NB4 (cell line): Measurements from ENCODE around the gene TMEM164.

Source experiments
- DNase-seq: peaks from one replicate; pipeline ENCODE4 v3.0.0; 2010; ENCODE audit warnings: low read depth
- H3K4me3 ChIP-seq: one replicate; pipeline ENCODE4 v1.5.1; 2011; ENCODE audit warnings: mild to moderate bottlenecking, low read depth, low read length, moderate library complexity
- CTCF ChIP-seq: IDR thresholded peaks from one replicate; pipeline ENCODE4 v1.5.1; 2012; ENCODE audit warnings: low read depth, low read length
- MYC ChIP-seq: IDR thresholded peaks from 2 replicates; pipeline ENCODE4 v1.6.1; 2011; ENCODE audit warnings: low read depth, low read length
- POLR2A ChIP-seq: IDR thresholded peaks from 2 replicates; pipeline ENCODE4 v1.6.1; 2011; ENCODE audit warnings: mild to moderate bottlenecking; ENCODE audit not compliant: insufficient read length; ENCODE audit errors: extremely low read depth
- TF ChIP-seq, protein P1 (sequence below): IDR thresholded peaks from 2 replicates; pipeline ENCODE4 v1.6.1; 2011; ENCODE audit warnings: low read depth, low read length

The TMEM164 gene

DNA sequence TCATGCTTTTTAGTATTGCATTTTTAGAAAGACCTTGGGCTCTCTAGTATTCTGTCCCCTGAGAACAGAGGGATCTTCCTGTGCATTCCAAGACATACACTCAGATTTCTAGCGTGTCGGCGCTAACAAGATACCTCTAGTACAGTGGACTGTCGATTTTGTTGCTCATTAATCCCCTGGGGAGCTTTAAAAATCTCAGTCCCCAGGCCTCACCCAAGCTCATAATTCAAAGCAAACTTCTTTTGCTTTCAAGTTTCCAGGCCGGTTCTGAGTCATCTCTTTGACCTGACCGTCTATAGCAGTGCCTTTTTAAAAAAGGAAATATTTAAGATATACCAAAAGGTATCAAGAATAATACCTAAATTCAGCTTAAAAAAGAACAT is 178.0 kb downstream of the TMEM164 start:
- H3K4me3 ChIP-seq: no peak overlapping the region
- no peak for TF ChIP-seq POLR2A
- no peak for TF ChIP-seq CTCF
- TF ChIP-seq MYC: no peak
- TF ChIP-seq, protein P1, sequence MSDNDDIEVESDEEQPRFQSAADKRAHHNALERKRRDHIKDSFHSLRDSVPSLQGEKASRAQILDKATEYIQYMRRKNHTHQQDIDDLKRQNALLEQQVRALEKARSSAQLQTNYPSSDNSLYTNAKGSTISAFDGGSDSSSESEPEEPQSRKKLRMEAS: no peak
- DNase-seq: no peak

DNA sequence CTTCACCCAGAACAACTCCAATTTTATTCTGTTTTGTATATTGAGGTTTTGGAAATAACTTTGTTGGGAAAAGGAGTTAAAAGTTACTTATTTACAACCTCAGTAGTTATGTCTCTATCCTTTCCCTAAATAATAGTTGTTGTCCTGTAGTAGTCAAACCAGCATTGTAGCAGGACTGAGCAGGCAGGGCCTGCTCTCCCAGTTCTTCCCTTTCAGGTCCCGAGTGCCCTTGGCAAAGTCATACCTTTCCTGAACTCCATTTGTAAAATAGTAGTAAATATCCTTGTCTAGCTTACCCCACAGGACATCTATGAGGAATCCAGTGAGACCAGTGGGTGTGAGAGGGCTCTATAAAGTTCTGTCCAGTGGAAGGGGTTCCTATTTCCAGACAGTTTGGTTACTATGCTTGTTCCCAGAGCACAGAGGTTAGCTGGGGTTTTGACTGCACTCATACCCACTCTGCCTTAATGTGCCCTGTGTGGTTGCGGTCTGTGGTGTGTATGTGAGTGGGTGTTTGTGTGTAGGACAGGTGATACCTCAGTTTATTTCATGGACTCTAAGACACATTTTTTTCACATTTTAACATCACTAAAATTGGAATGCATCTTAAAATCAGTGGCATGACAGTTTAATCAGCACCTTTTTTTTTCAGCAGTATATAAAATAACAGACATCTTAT is 178.7 kb downstream of the TMEM164 start:
- no peak overlapping the region for H3K4me3 ChIP-seq
- TF ChIP-seq CTCF (no peak), POLR2A (no peak), MYC (no peak)
- TF ChIP-seq, protein P1: no peak
- DNase-seq: no peak

- TF ChIP-seq, protein P1: no peak
- TF ChIP-seq CTCF (no peak), MYC (no peak), POLR2A (no peak)
- no peak for DNase-seq
- no peak overlapping the region for H3K4me3 ChIP-seq
Measured at GRCh38 chrX:110182362-110182761, 179.4 kb downstream of the TMEM164 start.

- TF ChIP-seq, protein P1: no peak
- TF ChIP-seq MYC (no peak), CTCF (no peak), POLR2A (no peak)
- no peak for DNase-seq
- H3K4me3 ChIP-seq: no peak overlapping the region
Measured at GRCh38 chrX:110182865-110183264, 180.0 kb downstream of the TMEM164 start.

DNA sequence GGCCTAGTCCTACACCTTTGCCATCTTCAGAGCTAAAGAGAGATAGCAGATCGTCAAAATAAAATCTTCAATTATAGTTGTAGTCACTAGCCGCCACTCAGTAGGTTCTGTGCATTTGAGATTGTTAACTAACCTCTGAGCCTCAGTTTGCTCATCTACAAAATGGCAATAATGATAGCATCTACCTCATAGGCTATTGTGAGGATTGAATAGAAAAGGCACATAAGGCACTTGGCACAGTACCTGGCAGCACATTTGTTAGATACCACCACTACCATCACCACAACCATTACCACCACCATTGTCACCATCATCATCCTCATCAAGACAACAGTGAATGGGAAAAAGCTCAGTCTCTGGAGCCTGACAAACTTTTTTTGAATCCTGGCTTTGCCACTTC is 180.4 kb downstream of the TMEM164 start:
- no peak for DNase-seq
- H3K4me3 ChIP-seq: no peak overlapping the region
- TF ChIP-seq MYC (no peak), CTCF (no peak), POLR2A (no peak)
- TF ChIP-seq, protein P1: no peak
